HPDE6-E6E7 (cell line): ENCODE data around the gene TOR4A.

Experiments used
- DNase-seq: peaks from one replicate; pipeline ENCODE4 v3.0.0; 2011; ENCODE audit warnings: missing footprints; ENCODE audit errors: extremely low spot score

TOR4A gene

DNA sequence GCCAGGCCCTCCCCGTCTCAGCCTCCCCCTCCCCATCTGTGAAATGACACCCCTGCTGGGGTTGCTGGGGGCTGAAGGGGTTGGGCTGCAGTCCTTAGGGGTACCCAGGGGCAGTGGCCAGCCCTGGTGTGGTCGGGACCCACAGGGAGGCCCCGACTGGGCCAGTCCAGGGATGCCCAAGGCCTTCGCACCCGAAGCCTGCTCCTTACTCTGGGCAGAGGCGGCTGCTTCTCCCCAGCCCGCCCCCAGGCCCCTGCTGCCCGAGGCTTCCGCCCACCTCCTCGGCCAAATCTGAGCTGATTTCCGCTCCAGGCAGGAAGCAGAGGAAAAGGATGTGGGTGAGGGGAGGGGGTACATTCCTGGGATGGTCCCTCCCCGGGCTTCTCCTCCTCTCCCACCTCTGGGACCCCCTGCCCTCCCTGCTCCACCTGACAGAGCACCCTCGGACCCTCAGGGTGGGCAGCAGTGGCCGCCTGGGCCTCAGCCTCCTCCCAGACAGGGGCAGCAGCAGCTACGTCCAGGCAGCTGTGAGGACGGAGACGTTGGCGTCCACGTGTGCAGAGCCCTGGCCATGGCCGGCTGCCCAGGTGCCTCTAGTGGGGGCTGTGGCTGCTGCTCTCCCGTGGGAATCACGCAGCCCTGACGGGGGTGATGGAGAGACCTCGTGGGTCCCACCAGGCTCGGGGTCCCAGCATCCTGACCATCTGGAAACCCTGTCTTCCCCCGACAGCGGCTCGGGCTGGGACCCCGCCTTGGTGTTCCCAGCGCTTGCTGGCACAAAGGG is 28.7 kb downstream of the TOR4A start:
- no peak for DNase-seq

DNA sequence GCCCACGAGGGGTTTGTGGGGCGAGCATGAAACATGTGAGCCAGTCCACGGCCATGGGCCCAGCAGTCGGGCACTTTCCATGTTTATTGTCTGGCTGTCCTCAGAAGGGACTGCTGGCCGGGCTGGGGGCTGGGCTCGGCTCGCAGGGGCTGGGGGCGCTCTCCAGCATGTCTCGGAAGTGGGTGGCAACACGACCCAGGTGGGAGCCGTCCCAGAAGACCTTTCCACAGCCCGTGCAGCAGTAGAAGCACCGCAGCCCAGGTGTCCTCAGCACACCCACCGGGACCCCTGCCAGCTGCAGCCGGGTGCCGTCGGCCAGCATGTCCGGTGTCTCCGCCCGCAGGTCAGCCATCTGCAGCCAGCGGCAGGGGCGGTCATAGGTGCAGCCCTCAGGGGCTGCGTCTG is 29.3 kb downstream of the TOR4A start:
- no peak for DNase-seq

DNA sequence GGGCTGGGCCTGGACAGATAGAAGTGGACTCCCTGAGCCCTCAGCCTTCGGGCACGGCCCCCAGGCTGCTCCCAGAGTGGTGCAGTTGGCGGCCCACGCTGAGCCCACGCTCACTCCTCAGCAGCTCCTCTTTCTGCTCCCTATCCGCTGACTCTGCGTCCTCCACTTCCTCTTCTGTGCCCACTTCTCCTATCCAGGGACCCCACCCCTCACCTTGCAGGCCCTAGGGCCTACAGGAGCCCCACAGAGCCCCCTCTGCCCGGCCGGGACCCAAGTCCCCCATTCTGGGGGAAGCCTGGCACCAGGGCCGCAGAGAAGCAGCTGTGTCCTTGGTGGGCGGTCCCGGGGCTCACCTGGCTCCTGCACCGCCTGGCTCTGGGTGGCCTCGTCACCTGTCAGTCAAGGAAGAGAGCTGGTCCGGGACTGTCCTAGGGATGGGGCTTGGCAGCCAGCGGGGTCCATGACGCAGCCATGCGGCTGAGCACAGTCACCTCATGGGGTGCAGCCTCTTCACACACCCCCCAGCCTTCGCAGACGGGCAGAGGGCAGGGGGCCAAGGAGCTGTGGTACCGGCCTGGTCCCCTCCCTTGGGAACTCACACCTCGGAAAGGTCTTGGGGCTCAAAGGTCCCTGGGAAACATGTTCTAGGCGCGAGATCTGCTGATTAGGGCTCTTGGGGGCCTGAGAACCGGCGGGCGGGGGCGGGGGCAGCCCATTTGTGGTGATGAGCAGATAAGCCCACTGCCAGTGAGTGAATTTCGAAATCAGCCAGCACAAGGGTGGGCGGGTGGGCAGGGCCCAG is 29.9 kb downstream of the TOR4A start:
- no peak for DNase-seq

DNA sequence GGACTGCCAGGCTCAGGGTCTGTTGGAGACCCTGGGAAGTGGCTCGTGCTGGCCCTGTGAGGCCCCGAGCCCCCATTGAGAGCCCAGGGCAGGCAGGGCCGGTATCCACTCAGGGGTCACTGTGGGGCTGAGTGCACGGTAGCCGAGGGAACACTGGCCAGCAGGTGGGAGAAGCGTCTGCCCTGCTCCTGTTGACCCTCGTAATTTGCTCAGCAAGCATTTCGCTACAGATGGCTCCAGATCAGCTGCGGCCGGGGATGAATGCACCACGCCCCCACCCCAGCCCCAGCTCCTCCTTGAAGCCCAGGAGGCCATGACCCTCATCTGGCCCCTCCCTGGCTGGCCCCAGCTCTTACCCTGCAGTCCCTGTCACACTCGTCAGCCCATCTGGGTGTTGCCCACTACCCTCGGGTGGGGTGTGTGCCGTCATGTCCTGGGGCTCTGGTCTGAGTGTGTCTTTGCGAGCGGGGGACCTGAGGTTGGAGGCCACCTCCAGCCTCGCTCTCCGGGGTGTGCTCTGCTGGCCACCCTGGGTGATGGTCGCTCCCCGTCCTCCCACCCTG is 30.6 kb downstream of the TOR4A start:
- DNase-seq: no peak

- no peak for DNase-seq
Observed at GRCh38 chr9:137309368-137310188, 32.1 kb downstream of the TOR4A start.

GRCh38 chr9:137310189-137311052 is 32.9 kb downstream of the TOR4A start:
- no peak for DNase-seq

GRCh38 chr9:137311171-137311985 is 33.9 kb downstream of the TOR4A start:
- peak; percentile 94 for DNase-seq

DNA sequence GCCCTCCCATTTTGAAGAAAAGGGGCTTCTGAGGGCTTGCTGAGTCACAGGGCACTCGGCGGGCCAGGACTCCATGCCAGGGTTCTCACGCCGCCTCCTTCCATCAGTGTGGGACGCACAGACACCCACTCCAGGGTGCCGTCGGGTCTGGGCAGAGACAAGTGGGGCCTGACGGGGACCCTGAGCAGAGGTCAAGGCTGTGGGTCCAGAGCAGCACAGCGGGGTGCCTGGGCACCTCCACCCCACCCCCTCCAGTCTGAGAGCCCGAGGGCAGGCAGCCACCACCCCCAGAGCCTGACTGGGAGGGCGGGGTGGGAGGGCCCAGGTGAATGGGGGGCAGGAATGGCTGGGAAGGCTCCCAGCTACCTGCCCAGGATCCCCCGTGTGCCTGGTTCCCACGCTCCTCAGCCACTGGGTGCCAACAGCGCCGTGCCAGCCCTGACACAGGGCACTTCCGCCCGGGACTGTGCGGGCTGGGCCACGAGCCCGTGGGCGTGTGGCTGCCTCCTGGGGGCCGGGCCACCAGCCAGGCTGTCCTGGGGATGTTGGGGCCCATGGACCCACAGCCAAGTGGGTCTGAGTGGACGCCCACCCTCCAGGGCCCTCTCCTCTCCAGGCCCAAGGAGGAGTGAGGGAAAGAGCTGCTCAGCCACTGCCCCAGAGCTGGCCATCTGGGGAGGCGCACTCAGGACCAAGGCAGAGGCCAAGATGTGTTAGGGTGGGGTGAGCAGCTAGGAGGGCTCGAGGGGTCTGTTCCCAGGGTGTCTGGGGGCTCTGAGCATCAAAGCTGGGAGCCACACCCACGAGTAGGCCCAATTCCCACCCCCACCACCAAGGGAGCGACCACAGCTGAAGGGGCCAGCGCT is 34.7 kb downstream of the TOR4A start:
- DNase-seq: no peak

- DNase-seq: no peak
Observed at GRCh38 chr9:137312852-137313325, 35.4 kb downstream of the TOR4A start.

DNA sequence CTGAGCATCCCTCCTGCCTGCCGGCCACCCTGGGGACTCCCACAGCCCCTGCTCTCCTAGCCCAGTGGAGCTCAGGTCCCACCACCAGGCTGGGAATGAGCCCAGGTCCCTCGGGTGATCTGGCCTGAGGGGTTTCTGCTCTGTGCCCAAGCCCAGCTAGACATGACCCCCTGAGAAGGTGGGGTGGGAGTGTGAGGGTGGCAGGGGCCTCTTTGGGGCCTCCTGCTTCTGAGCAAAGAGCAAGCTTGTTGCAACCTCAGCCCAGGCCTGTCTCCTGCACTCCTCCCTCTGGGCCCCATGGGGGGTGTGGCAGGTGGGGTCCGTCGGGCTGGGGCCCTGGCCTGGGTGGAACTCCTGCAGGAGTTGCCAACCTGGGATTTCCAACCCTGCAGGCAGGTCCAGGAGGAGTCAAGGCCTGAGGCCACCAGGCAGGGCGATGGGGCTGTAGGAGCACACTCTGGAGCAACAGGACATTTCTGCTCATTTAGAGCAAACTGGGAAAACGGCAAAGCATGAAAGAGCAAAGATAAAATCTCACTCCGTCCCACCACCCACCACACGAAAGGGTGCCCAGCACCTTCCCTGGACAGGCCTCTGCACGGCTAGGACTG is 35.9 kb downstream of the TOR4A start:
- no peak for DNase-seq

DNA sequence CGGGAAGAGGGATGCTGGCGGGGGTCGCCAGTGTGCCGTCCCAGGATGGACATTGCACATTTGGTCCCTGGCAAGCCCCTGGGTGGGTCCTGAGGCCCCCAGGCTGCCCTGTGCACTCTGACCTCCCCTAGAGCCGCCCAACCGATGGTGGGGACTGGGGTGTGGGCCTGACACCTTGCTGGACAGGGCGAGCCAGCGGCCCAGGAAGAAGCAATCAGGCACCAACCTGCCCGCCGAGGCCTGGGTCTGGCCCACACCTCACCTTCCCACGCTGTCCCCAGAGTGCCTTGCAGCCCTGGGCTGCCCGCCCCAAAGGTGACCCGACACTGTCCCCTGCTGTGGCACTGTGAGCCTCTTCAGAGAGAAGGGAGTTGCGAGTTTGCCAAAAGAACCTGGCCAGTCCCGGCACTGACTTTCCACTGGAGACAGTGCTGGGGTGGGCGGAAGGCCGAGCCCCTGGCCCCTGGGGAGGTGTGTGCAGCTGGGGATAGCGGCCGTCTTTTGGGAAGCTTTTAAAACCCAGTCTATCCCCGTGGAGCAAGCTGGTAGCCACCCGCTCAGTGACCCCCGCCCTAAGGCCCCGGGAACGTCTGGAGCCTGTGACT is 36.5 kb downstream of the TOR4A start:
- no peak for DNase-seq

DNA sequence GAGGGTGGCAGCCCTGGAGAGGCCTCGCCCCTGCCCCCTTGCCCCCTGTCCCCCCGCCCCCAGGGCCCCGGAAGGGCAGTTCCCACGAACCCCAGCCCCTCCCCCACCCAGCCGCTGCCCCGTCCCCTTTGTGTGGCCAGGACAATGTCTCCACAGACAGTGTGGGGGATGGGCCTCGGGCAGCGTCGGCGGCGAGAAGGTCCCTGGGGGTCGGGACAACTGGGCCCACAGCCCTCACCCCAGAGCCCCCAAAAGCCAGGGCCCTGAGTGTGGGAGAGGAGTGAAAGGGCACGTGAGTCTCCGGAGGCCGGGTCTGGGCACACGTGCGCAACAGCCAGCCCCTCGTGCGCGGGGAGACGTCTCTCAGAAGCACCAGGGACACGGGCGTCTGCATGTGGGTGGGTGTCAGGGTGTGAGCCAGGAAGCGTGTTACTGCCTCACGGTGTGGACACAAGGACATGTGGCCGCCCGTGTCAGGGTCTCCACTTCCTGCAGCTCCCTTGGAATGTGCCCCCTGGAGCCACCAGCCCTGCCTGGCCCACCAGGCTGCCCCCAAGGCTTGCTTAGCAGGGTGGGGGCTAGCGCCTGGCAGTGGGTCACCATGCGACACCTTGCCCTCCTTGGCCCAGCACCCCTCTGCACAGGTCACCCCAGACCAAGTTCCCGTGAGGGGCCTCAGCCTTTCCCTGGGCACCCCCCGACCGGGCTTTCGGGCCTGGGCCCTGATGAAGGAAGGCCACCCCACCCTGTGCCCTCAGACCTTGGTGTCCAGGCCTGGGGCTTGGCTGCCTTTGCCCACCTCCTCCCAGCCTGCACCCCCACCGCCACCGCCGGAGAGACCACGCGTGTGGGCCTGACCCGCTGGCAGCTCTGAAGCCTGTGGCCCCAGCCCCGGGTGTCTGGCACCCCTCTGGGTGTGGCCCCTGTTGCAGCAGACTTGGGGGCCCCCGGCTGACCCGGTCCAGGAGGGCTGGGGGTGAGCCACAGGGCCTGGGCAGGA is 37.3 kb downstream of the TOR4A start:
- no peak for DNase-seq

DNA sequence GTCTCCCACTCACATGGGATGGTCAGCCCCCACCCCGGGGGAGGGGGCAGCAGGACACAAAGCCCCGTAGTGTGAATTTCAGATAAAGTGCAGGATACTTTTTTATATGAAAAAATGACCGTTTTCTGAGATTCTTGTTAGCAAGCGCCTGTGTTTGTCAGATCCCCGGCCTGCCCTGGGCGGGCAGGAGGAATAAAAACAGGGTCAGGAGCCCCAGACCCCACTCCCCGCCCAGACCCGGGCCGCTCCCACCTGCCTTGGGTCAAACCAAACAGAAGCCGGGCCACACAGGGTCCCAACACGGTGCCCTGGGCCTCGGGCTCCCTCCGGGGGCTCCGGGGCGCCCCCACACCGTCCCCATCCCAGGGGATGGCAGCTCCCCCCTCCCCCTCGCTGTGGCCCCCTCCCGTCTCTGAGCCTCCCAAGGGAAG is 38.1 kb downstream of the TOR4A start:
- DNase-seq: no peak

DNA sequence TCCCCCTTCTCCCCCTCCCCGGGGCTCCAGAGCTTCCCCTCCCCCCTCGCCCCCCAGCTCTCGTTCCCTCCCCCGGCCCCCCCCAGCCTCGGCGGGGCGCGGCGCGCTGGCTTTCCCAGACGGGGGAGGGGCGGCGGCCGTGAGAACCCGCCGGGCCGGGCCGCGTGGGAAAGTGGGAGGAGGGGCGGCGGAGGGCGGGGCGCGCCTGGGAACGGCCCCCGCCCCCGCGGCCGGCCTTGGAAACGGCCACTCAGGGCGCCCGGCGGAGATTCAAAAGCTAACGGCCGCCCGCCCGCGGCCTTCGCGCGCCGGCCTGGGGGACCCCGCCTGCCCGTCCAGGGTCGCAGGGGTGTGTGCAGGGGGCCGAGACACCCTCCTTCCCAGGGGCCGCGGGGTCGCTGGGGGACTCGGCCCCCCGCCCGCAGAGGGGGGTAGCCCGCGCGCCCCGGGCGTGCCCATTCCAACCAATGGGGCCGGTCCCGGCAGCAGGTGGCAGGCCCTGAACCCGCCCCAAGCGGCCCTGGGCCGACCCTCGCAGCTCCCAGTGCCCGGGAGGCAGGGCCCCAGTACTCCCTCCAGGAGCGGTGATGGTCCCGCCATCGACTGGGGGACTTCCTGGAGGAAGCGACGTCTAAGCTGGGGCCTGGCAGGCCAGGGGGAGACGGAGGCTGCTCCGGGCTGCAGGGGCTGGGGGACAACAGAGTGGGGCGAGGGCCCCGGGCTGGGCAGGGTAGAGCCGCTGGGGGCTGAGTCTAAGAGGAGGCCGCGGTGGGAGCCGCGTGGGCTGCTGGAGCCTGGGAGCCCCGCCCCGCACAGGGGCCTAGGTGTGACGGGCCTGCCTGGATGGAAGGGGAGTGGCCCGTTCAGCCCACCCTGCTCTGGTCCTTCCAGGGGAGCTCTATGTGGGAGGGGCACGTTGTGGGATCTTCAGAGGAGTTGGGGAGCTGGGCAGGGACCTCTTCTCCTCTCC is 38.8 kb downstream of the TOR4A start:
- DNase-seq: no peak

DNA sequence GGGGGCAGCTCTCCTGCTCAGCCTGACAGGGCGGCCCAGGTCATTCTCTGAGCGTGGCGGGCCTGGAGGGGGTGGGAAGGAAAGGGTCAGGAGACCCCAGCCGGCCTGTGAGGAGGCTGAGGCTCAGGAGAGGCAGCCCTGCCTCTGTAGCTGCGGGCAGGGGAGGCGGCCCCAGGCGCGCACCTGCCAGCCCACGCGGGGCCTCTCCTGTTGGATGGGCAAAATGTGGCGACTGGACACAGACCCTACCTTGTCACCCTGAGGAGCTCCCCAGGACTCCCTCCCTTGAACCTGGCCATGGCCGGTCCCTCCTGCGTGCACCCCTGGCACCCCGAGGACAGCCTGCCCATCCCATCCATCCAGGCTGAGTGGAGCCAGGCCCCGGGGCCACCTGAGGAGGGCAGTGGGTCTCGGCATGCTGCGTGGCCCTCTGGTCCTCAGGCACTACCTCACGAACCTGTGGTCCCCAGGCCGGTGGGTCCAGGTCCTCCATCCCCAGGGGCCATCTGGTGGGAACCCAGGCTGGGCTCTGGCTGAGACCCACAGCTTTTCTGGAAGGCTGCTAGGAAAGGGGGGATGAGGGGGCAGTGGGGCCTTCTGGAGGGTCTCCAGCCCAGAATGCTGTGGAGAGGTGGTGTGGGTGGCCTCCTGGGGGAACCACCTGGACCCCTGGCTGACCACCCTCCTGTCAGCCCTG is 39.6 kb downstream of the TOR4A start:
- no peak for DNase-seq
